SU-DHL-6 (cell line): Measurements from ENCODE around the gene NMRK2.

Experiments
- H2AFZ ChIP-seq: fragments of 200-600 bp; sonication (generic); 2 replicates; pipeline ENCODE4 v1.6.1; 2014; ENCODE audit warnings: low read depth, mild to moderate bottlenecking, moderate library complexity, mixed read lengths, antibody characterized with exemption, low read length; ENCODE audit not compliant: severe bottlenecking
- H3F3A ChIP-seq: fragments of 200-600 bp; shearing (Covaris generic); 2 replicates; pipeline ENCODE4 v1.6.0; 2016; ENCODE audit warnings: antibody characterized with exemption, mild to moderate bottlenecking; ENCODE audit not compliant: insufficient read depth
- H3K27ac ChIP-seq: fragments of 200-600 bp; sonication (generic); 2 replicates; pipeline ENCODE4 v1.5.1; 2016; ENCODE audit warnings: low read depth, mild to moderate bottlenecking, low read length, moderate library complexity, mixed read lengths
- H3K27me3 ChIP-seq: fragments of 200-600 bp; sonication (generic), shearing (Covaris generic); 2 replicates; pipeline ENCODE4 v1.6.0; 2014; ENCODE audit warnings: mild to moderate bottlenecking, low read length
- H3K36me3 ChIP-seq: fragments of 200-600 bp; sonication (generic); 2 replicates; pipeline ENCODE4 v1.6.1; 2014; ENCODE audit warnings: mild to moderate bottlenecking, low read length, mixed read lengths
- H3K4me2 ChIP-seq: fragments of 300-600, 200-600 bp; shearing (Covaris generic), sonication (generic); 2 replicates; pipeline ENCODE4 v1.6.0; 2014; ENCODE audit warnings: low read length, low read depth, mild to moderate bottlenecking; ENCODE audit not compliant: poor library complexity, severe bottlenecking
- H3K4me3 ChIP-seq: fragments of 200-600 bp; sonication (generic); 2 replicates; pipeline ENCODE4 v1.5.1; 2014; ENCODE audit warnings: antibody characterized with exemption, low read length, mild to moderate bottlenecking, mixed read lengths; ENCODE audit not compliant: insufficient read depth, poor library complexity, severe bottlenecking
- H3K79me2 ChIP-seq: fragments of 200-600 bp; sonication (generic); 2 replicates; pipeline ENCODE4 v1.6.1; 2014; ENCODE audit warnings: mild to moderate bottlenecking, low read length, moderate library complexity; ENCODE audit not compliant: insufficient read depth
- H3K9ac ChIP-seq: fragments of 200-600 bp; sonication (generic); 2 replicates; pipeline ENCODE4 v1.7.0; 2014; ENCODE audit warnings: mild to moderate bottlenecking, low read length
- H3K9me2 ChIP-seq: fragments of 200-600 bp; sonication (generic); replicated peaks from 2 replicates; pipeline ENCODE4 v1.6.1; 2014; ENCODE audit warnings: low read length; ENCODE audit not compliant: insufficient read depth
- H3K9me3 ChIP-seq: fragments of 200-600 bp; sonication (generic); 2 replicates; pipeline ENCODE4 v1.6.1; 2014; ENCODE audit warnings: low read length, mixed read lengths; ENCODE audit not compliant: insufficient read depth
- H4K20me1 ChIP-seq: fragments of 200-600 bp; sonication (generic); 2 replicates; pipeline ENCODE4 v1.6.1; 2014; ENCODE audit warnings: low read depth, mild to moderate bottlenecking, antibody characterized with exemption, low read length, moderate library complexity, mixed read lengths
- EZH2phosphoT487 ChIP-seq: fragments of 200-600 bp; sonication (generic), shearing (Covaris generic); conservative IDR thresholded peaks from 2 replicates; pipeline ENCODE4 v1.6.1; 2018; ENCODE audit warnings: mild to moderate bottlenecking, antibody characterized with exemption, low read length, moderate library complexity, mixed read lengths
- TF ChIP-seq, protein P1 (sequence below): fragments of 200-600 bp; sonication (generic); IDR thresholded peaks from one replicate; pipeline ENCODE4 v1.5.1; 2017; ENCODE audit warnings: antibody characterized with exemption, mild to moderate bottlenecking, low read length, moderate library complexity; ENCODE audit not compliant: insufficient read depth, poor library complexity, severe bottlenecking

The NMRK2 gene

DNA sequence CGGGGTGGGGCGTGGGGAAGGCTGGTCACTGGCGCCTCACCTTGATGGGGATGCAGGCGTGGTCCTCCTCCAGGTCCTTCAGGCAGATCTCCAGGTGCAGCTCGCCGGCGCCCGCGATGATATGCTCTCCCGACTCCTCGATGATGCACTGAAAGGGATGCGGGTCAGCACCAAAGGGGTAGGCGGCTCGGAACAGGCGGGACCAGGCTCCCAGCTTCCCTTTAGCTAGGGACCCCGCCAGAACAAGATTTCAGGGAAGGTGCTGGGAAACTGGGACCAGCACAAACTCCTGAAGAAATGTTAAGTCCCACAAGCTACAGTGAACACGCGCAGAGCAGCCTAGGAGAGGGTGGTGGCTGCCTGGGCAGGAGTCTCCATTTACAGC is 46.4 kb downstream of the NMRK2 start:
- no peak overlapping the region for H3K4me3 ChIP-seq
- no peaks in the 10 kb centered on the region for H3K9me3 ChIP-seq
- H2AFZ ChIP-seq = no peak overlapping the region
- no peak overlapping the region for H3K9ac ChIP-seq
- H3K79me2 ChIP-seq = peaks cover 47% of the 10 kb centered on the region
- H4K20me1 ChIP-seq = peaks cover 58% of the 10 kb centered on the region; the same call in 1 of the 2 replicates
- no peaks in the 10 kb centered on the region for H3K27me3 ChIP-seq
- TF ChIP-seq EZH2phosphoT487 = no peak
- TF ChIP-seq, protein P1, sequence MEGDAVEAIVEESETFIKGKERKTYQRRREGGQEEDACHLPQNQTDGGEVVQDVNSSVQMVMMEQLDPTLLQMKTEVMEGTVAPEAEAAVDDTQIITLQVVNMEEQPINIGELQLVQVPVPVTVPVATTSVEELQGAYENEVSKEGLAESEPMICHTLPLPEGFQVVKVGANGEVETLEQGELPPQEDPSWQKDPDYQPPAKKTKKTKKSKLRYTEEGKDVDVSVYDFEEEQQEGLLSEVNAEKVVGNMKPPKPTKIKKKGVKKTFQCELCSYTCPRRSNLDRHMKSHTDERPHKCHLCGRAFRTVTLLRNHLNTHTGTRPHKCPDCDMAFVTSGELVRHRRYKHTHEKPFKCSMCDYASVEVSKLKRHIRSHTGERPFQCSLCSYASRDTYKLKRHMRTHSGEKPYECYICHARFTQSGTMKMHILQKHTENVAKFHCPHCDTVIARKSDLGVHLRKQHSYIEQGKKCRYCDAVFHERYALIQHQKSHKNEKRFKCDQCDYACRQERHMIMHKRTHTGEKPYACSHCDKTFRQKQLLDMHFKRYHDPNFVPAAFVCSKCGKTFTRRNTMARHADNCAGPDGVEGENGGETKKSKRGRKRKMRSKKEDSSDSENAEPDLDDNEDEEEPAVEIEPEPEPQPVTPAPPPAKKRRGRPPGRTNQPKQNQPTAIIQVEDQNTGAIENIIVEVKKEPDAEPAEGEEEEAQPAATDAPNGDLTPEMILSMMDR = no peak
- no peak overlapping the region for H3K4me2 ChIP-seq
- peaks cover 60% of the 10 kb centered on the region for H3F3A ChIP-seq
- peaks cover 59% of the 10 kb centered on the region for H3K36me3 ChIP-seq
- H3K9me2 ChIP-seq = no peaks in the 10 kb centered on the region
- H3K27ac ChIP-seq = no peak overlapping the region

DNA sequence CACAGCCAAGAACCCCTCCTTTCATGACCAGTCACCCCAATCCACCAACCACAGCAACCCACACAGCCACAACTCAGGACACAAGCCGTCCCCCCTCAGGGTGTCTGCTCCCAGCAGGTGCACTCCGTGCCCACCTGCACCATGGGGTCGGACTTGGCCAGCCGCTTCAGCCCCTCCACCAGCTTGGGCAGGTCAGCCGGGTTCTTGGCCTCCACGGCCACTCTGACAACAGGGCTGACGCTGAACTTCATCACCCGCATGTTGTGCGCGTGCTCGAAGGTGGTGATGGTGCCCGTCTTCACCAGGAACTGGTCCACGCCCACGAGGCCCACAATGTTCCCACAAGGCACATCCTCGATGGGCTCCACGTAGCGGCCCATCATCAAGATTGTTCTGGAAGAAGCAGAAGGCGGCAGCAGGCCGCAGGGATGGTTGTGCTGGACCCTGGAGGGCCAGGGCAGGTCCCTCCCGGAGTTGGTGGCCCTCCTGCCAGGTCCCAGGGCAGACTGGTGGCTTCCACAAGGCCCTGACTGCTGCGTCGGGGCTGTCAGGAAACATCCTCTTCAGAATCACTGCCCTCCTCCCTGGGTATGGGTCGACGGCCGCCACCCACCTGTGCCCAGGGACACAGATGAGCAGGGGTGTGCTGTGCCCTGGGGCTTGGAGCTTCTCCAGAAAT is 46.9 kb downstream of the NMRK2 start:
- Histone ChIP-seq H3K27me3 (no peaks in the 10 kb centered on the region), H3K9me2 (no peaks in the 10 kb centered on the region), H3K4me3 (no peak overlapping the region), H3K79me2 (peaks cover 53% of the 10 kb centered on the region), H3F3A (peaks cover 66% of the 10 kb centered on the region), H4K20me1 (peaks cover 61% of the 10 kb centered on the region; the same call in 1 of the 2 replicates), H3K9me3 (no peaks in the 10 kb centered on the region), H3K4me2 (no peak overlapping the region), H2AFZ (no peak overlapping the region), H3K9ac (no peak overlapping the region), H3K27ac (no peak overlapping the region), H3K36me3 (peaks cover 63% of the 10 kb centered on the region)
- no peak for TF ChIP-seq EZH2phosphoT487
- TF ChIP-seq, protein P1 = no peak

DNA sequence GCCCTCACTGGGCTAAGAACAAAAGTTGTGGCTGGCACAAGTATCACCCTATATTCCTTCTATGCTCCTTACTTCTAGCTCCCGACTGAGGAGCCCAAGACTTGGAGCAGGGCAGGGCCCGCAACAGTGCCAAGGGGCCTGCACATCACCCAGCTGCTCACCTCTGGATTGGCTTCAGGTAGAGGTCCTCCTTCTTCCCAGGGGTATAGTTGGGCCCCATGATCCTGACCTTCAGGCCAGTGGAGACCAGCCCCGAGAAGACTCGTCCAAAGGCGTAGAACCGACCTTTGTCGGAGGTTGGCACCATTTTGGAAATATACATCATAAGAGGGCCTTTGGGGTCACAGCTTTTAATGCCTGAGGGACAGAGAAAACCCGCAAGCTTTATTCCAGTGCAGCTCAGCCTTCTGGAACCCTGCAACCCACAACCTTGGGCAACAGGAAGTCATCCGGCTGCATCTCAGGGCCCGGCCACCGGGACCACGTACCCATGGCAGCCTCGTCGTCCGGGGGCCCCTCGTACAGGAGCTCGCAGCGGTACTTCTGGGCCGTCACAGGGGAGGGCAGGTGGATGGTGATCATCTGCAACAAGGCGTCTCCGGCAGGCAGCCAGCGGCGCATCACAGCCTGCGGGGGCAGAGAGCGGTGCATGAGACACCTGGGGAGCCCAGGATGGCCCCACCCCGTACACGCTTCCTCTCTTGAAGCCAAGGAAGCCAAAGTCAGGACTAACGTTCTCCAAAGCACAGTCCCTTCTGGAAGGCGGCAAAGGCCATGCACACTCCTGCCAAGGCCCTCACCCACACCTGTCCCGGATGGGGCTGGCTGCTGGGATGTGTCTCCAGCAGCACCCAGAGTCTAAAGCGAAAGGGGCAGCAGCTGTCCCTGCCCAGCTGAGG is 47.7 kb downstream of the NMRK2 start:
- TF ChIP-seq, protein P1 = no peak
- Histone ChIP-seq H3K27me3 (no peaks in the 10 kb centered on the region), H3K9me3 (no peaks in the 10 kb centered on the region), H3K27ac (no peak overlapping the region), H3K4me2 (no peak overlapping the region), H3K9me2 (no peaks in the 10 kb centered on the region), H3K4me3 (no peak overlapping the region), H3F3A (peaks cover 62% of the 10 kb centered on the region), H3K9ac (no peak overlapping the region), H3K79me2 (peaks cover 57% of the 10 kb centered on the region), H3K36me3 (peaks cover 62% of the 10 kb centered on the region), H2AFZ (no peak overlapping the region), H4K20me1 (peaks cover 59% of the 10 kb centered on the region; the same call in 1 of the 2 replicates)
